H9 (cell line): Measurements from ENCODE around the gene GLMP. TPM values are rescaled to one million over a fixed set of nuclear protein-coding genes. Genes with fewer than 3 reads are reported as not detected.

Experiments
- DNase-seq: peaks from one replicate; pipeline ENCODE4 v3.0.0-alpha.2; 2017
- H2AFZ ChIP-seq: one replicate; pipeline ENCODE4 v1.6.1; 2013; ENCODE audit warnings: mild to moderate bottlenecking, low read length, control low read depth, moderate library complexity
- H2AK5ac ChIP-seq: 2 replicates; pipeline ENCODE4 v1.6.1; 2013; ENCODE audit warnings: low read length, control low read depth, mixed read lengths; ENCODE audit not compliant: insufficient read length
- H2BK120ac ChIP-seq: one replicate; pipeline ENCODE4 v1.6.1; 2013; ENCODE audit warnings: low read depth, mild to moderate bottlenecking, low read length, control low read depth, inconsistent platforms; ENCODE audit not compliant: poor library complexity, severe bottlenecking
- H2BK12ac ChIP-seq: 2 replicates; pipeline ENCODE4 v1.6.1; 2013; ENCODE audit warnings: low read length, control low read depth, mixed read lengths, low read depth; ENCODE audit not compliant: insufficient read length
- H2BK15ac ChIP-seq: 2 replicates; pipeline ENCODE4 v1.6.1; 2013; ENCODE audit warnings: low read depth, low read length, control low read depth
- H2BK20ac ChIP-seq: one replicate; pipeline ENCODE4 v1.6.1; 2013; ENCODE audit warnings: low read depth, mild to moderate bottlenecking, low read length, control low read depth, inconsistent platforms; ENCODE audit not compliant: poor library complexity, severe bottlenecking
- H2BK5ac ChIP-seq: 2 replicates; pipeline ENCODE4 v1.6.1; 2013; ENCODE audit warnings: low read length, control low read depth, mixed read lengths; ENCODE audit not compliant: insufficient read length
- H3K14ac ChIP-seq: 2 replicates; pipeline ENCODE4 v1.6.1; 2013; ENCODE audit warnings: low read length, control low read depth; ENCODE audit not compliant: insufficient read depth
- H3K18ac ChIP-seq: 2 replicates; pipeline ENCODE4 v1.6.1; 2013; ENCODE audit warnings: low read depth, mild to moderate bottlenecking, mixed read lengths, low read length, control low read depth; ENCODE audit not compliant: insufficient read length
- H3K23ac ChIP-seq: 2 replicates; pipeline ENCODE4 v1.6.1; 2013; ENCODE audit warnings: low read length, control low read depth, mixed read lengths, low read depth; ENCODE audit not compliant: insufficient read length
- H3K23me2 ChIP-seq: 2 replicates; pipeline ENCODE4 v1.6.1; 2013; ENCODE audit warnings: low read depth, mild to moderate bottlenecking, mixed read lengths, low read length, control low read depth; ENCODE audit not compliant: insufficient read length, poor library complexity, severe bottlenecking
- H3K27ac ChIP-seq: 2 replicates; pipeline ENCODE4 v1.5.1; 2013; ENCODE audit warnings: low read length, control low read depth, mixed read lengths, low read depth; ENCODE audit not compliant: insufficient read length
- H3K27me3 ChIP-seq: 2 replicates; pipeline ENCODE4 v1.6.1; 2013; ENCODE audit warnings: low read length, control low read depth, inconsistent platforms; ENCODE audit not compliant: insufficient read depth
- H3K4ac ChIP-seq: 2 replicates; pipeline ENCODE4 v1.6.1; 2013; ENCODE audit warnings: low read depth, mild to moderate bottlenecking, control low read depth, inconsistent platforms, low read length, moderate library complexity
- H3K4me1 ChIP-seq: 2 replicates; pipeline ENCODE4 v1.6.1; 2013; ENCODE audit warnings: low read length, control low read depth, inconsistent platforms; ENCODE audit not compliant: insufficient read depth
- H3K4me2 ChIP-seq: 2 replicates; pipeline ENCODE4 v1.6.1; 2013; ENCODE audit warnings: low read length, control low read depth, mixed read lengths; ENCODE audit not compliant: insufficient read length, insufficient read depth
- H3K56ac ChIP-seq: 2 replicates; pipeline ENCODE4 v1.6.1; 2013; ENCODE audit warnings: low read depth, mild to moderate bottlenecking, mixed read lengths, low read length, control low read depth; ENCODE audit not compliant: insufficient read length
- H3K79me1 ChIP-seq: 2 replicates; pipeline ENCODE4 v1.6.1; 2013; ENCODE audit warnings: low read depth, mild to moderate bottlenecking, moderate library complexity, low read length, control low read depth, inconsistent platforms; ENCODE audit not compliant: insufficient read depth, poor library complexity, severe bottlenecking
- H3K79me2 ChIP-seq: 2 replicates; pipeline ENCODE4 v1.6.1; 2013; ENCODE audit warnings: low read length, control low read depth, inconsistent platforms; ENCODE audit not compliant: insufficient read depth
- H3K9ac ChIP-seq: 2 replicates; pipeline ENCODE4 v1.6.1; 2013; ENCODE audit warnings: low read length, control low read depth, mixed read lengths; ENCODE audit not compliant: insufficient read length; ENCODE audit errors: extremely low read depth
- H3K9me3 ChIP-seq: one replicate; pipeline ENCODE4 v1.6.1; 2013; ENCODE audit warnings: low read depth, low read length, inconsistent platforms; ENCODE audit not compliant: control insufficient read depth
- H3T11ph ChIP-seq: one replicate; pipeline ENCODE4 v1.6.1; 2013; ENCODE audit warnings: mild to moderate bottlenecking, low read length, control low read depth, inconsistent platforms
- H4K20me1 ChIP-seq: one replicate; pipeline ENCODE4 v1.6.1; 2013; ENCODE audit not compliant: control insufficient read depth, insufficient read length, insufficient read depth
- H4K5ac ChIP-seq: 2 replicates; pipeline ENCODE4 v1.6.1; 2013; ENCODE audit warnings: low read depth, mild to moderate bottlenecking, mixed read lengths, low read length, control low read depth; ENCODE audit not compliant: insufficient read length
- H4K8ac ChIP-seq: replicated peaks from 2 replicates; pipeline ENCODE4 v1.6.1; 2013; ENCODE audit warnings: low read length, control low read depth, mixed read lengths, low read depth; ENCODE audit not compliant: insufficient read length
- H4K91ac ChIP-seq: 2 replicates; pipeline ENCODE4 v1.6.1; 2013; ENCODE audit warnings: low read depth, mild to moderate bottlenecking, moderate library complexity, mixed read lengths, low read length, control low read depth; ENCODE audit not compliant: insufficient read length
- H3K27ac Mint-ChIP-seq, 3 experiments: 2 replicates in 2 of 3; 3 replicates in 1 of 3; pipeline ENCODE4 v1.8.0; 2020 to 2021; ENCODE audit warnings: mixed read lengths in 3 of 3, mild to moderate bottlenecking in 1 of 3, moderate library complexity in 1 of 3
- H3K27me3 Mint-ChIP-seq: 2 replicates; pipeline ENCODE4 v1.8.0; 2021; ENCODE audit warnings: low read depth, mild to moderate bottlenecking, moderate library complexity, mixed read lengths
- H3K36me3 Mint-ChIP-seq, 3 experiments: 2 replicates in 2 of 3; 3 replicates in 1 of 3; pipeline ENCODE4 v1.8.0; 2020 to 2021; ENCODE audit warnings: low read depth in 3 of 3, mixed read lengths in 3 of 3; ENCODE audit not compliant: insufficient read depth in 1 of 3
- H3K4me1 Mint-ChIP-seq, 2 experiments: 2 replicates each; pipeline ENCODE4 v1.8.0; 2020; ENCODE audit warnings: mixed read lengths in 2 of 2
- H3K4me3 Mint-ChIP-seq, 2 experiments: 2 replicates in 1 of 2; 3 replicates in 1 of 2; pipeline ENCODE4 v1.8.0; 2020 to 2021; ENCODE audit warnings: mild to moderate bottlenecking in 2 of 2, mixed read lengths in 2 of 2, moderate library complexity in 1 of 2
- H3K9me3 Mint-ChIP-seq, 2 experiments: 2 replicates in 1 of 2; 3 replicates in 1 of 2; pipeline ENCODE4 v1.8.0; 2020; ENCODE audit warnings: mild to moderate bottlenecking in 2 of 2, mixed read lengths in 2 of 2, moderate library complexity in 1 of 2
- WGBS: extraction: QIAGEN DNeasy Blood & Tissue Kit; methylation state at CpG from one replicate; pipeline ENCODE4 v1.1.7; 2013; ENCODE audit warnings: missing lambda C conversion rate, low lambda C conversion rate, mixed read lengths; ENCODE audit not compliant: insufficient read length; ENCODE audit errors: extremely low coverage; 5-methylcytosine and 5-hydroxymethylcytosine counted together
- total RNA-seq: library from RNA; stranded (reverse); gene quantifications from 2 replicates; pipeline ENCODE4 v1.2.1, GENCODE V29; 2021
- TF ChIP-seq, protein P1 (sequence below): fragments of 200-600 bp; sonication (generic); conservative IDR thresholded peaks from 3 replicates; pipeline ENCODE4 v1.8.0; 2021; ENCODE audit warnings: antibody characterized with exemption, mild to moderate bottlenecking

GLMP gene
- total RNA-seq, 1 experiment from 2014 or later, result 49.2 TPM

DNA sequence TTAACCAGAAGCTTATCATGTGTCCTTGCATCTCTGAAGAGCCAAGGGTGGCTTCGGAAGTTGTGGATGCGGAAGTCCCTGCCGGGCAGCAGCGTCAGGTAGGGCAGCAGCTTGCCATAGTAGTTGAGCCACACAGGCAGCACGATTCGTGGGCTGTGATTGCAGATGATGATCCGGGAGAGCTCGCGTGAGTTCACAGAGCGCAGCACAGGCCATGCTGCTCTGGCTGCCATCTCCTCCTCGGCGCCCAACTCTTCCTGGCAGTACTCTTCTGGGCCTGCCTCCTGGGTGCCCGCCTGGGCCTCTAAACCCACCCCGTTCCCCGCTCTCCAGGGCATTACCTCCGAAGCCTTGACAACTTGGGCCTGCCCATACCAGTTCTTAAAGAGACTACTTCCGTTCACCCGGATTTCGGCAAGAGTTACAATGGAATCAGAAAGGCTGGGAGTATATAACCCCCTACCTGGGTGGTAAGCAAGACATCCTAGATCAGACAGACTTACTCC is 3.4 kb upstream of the GLMP start, which contains the start of gene VHLL:
TSS of gene VHLL (minus strand) at position 456 of the 506 bp plus-strand sequence. CDS start at position 338, 118 bp downstream.
- Histone ChIP-seq H2AFZ (no peak within 1 kb of the TSS), H3K79me2 (no peaks in the 10 kb centered on the region), H2BK5ac (no peak within 1 kb of the TSS), H3K18ac (no peak within 1 kb of the TSS), H3K4me1 (no peaks in the 10 kb centered on the region; the same call in 1 of the 2 replicates), H2AK5ac (no peak within 1 kb of the TSS), H4K8ac (no peak within 1 kb of the TSS), H3K23ac (no peak within 1 kb of the TSS), H3K56ac (no peak within 1 kb of the TSS), H3K9me3 (no peaks in the 10 kb centered on the region), H3K9ac (no peak within 1 kb of the TSS), H3K14ac (no peak within 1 kb of the TSS), H3K79me1 (no peaks in the 10 kb centered on the region), H3T11ph (no peak within 1 kb of the TSS), H3K27ac (no peak within 1 kb of the TSS), H3K4ac (no peak within 1 kb of the TSS), H4K5ac (no peak within 1 kb of the TSS), H2BK120ac (no peak within 1 kb of the TSS), H2BK15ac (no peak within 1 kb of the TSS), H3K27me3 (no peaks in the 10 kb centered on the region), H2BK20ac (no peak within 1 kb of the TSS), H3K23me2 (peaks cover 6% of the 10 kb centered on the region), H4K20me1 (no peaks in the 10 kb centered on the region), H4K91ac (no peak within 1 kb of the TSS), H3K4me2 (no peak within 1 kb of the TSS), H2BK12ac (no peak within 1 kb of the TSS)
- peak within 1 kb of the TSS in 1 of 3 experiments; percentile 91; a peak in 1 of 7 replicates for H3K27ac Mint-ChIP-seq
- TF ChIP-seq, protein P1, sequence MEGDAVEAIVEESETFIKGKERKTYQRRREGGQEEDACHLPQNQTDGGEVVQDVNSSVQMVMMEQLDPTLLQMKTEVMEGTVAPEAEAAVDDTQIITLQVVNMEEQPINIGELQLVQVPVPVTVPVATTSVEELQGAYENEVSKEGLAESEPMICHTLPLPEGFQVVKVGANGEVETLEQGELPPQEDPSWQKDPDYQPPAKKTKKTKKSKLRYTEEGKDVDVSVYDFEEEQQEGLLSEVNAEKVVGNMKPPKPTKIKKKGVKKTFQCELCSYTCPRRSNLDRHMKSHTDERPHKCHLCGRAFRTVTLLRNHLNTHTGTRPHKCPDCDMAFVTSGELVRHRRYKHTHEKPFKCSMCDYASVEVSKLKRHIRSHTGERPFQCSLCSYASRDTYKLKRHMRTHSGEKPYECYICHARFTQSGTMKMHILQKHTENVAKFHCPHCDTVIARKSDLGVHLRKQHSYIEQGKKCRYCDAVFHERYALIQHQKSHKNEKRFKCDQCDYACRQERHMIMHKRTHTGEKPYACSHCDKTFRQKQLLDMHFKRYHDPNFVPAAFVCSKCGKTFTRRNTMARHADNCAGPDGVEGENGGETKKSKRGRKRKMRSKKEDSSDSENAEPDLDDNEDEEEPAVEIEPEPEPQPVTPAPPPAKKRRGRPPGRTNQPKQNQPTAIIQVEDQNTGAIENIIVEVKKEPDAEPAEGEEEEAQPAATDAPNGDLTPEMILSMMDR, result no peak
- no CpG with 5 or more reads among the region's 19 CpGs for WGBS
- H3K9me3 Mint-ChIP-seq, result no peaks in the 10 kb centered on the region; a peak in 1 of 5 replicates
- H3K36me3 Mint-ChIP-seq, result peaks cover 1 to 4% (median 2%) of the 10 kb centered on the region in 3 experiments; a peak in 4 of 7 replicates
- DNase-seq, result no peak
- H3K27me3 Mint-ChIP-seq, result peaks cover 2% of the 10 kb centered on the region
- H3K4me1 Mint-ChIP-seq, result peaks cover 8 to 11% of the 10 kb centered on the region in 2 experiments
- H3K4me3 Mint-ChIP-seq, result no peak within 1 kb of the TSS
